H9 (cell line): ENCODE measurements around the gene CNOT11. TPM values are rescaled to one million over a fixed set of nuclear protein-coding genes. Genes with fewer than 3 reads are reported as not detected.
"Not testable (repeated sequence)": the region's sequence is repeated elsewhere in the genome, so short reads cannot be mapped to it uniquely, and the experiment has no call there.

Experiments
- DNase-seq: peaks from one replicate; pipeline ENCODE4 v3.0.0-alpha.2; 2017
- H2AFZ ChIP-seq: one replicate; pipeline ENCODE4 v1.6.1; 2013; ENCODE audit warnings: mild to moderate bottlenecking, low read length, control low read depth, moderate library complexity
- H2AK5ac ChIP-seq: 2 replicates; pipeline ENCODE4 v1.6.1; 2013; ENCODE audit warnings: low read length, control low read depth, mixed read lengths; ENCODE audit not compliant: insufficient read length
- H2BK120ac ChIP-seq: one replicate; pipeline ENCODE4 v1.6.1; 2013; ENCODE audit warnings: low read depth, mild to moderate bottlenecking, low read length, control low read depth, inconsistent platforms; ENCODE audit not compliant: poor library complexity, severe bottlenecking
- H2BK12ac ChIP-seq: 2 replicates; pipeline ENCODE4 v1.6.1; 2013; ENCODE audit warnings: low read length, control low read depth, mixed read lengths, low read depth; ENCODE audit not compliant: insufficient read length
- H2BK15ac ChIP-seq: 2 replicates; pipeline ENCODE4 v1.6.1; 2013; ENCODE audit warnings: low read depth, low read length, control low read depth
- H2BK20ac ChIP-seq: one replicate; pipeline ENCODE4 v1.6.1; 2013; ENCODE audit warnings: low read depth, mild to moderate bottlenecking, low read length, control low read depth, inconsistent platforms; ENCODE audit not compliant: poor library complexity, severe bottlenecking
- H2BK5ac ChIP-seq: 2 replicates; pipeline ENCODE4 v1.6.1; 2013; ENCODE audit warnings: low read length, control low read depth, mixed read lengths; ENCODE audit not compliant: insufficient read length
- H3K14ac ChIP-seq: 2 replicates; pipeline ENCODE4 v1.6.1; 2013; ENCODE audit warnings: low read length, control low read depth; ENCODE audit not compliant: insufficient read depth
- H3K18ac ChIP-seq: 2 replicates; pipeline ENCODE4 v1.6.1; 2013; ENCODE audit warnings: low read depth, mild to moderate bottlenecking, mixed read lengths, low read length, control low read depth; ENCODE audit not compliant: insufficient read length
- H3K23ac ChIP-seq: 2 replicates; pipeline ENCODE4 v1.6.1; 2013; ENCODE audit warnings: low read length, control low read depth, mixed read lengths, low read depth; ENCODE audit not compliant: insufficient read length
- H3K23me2 ChIP-seq: 2 replicates; pipeline ENCODE4 v1.6.1; 2013; ENCODE audit warnings: low read depth, mild to moderate bottlenecking, mixed read lengths, low read length, control low read depth; ENCODE audit not compliant: insufficient read length, poor library complexity, severe bottlenecking
- H3K27ac ChIP-seq: 2 replicates; pipeline ENCODE4 v1.5.1; 2013; ENCODE audit warnings: low read length, control low read depth, mixed read lengths, low read depth; ENCODE audit not compliant: insufficient read length
- H3K27me3 ChIP-seq: 2 replicates; pipeline ENCODE4 v1.6.1; 2013; ENCODE audit warnings: low read length, control low read depth, inconsistent platforms; ENCODE audit not compliant: insufficient read depth
- H3K4ac ChIP-seq: 2 replicates; pipeline ENCODE4 v1.6.1; 2013; ENCODE audit warnings: low read depth, mild to moderate bottlenecking, control low read depth, inconsistent platforms, low read length, moderate library complexity
- H3K4me1 ChIP-seq: 2 replicates; pipeline ENCODE4 v1.6.1; 2013; ENCODE audit warnings: low read length, control low read depth, inconsistent platforms; ENCODE audit not compliant: insufficient read depth
- H3K4me2 ChIP-seq: 2 replicates; pipeline ENCODE4 v1.6.1; 2013; ENCODE audit warnings: low read length, control low read depth, mixed read lengths; ENCODE audit not compliant: insufficient read length, insufficient read depth
- H3K56ac ChIP-seq: 2 replicates; pipeline ENCODE4 v1.6.1; 2013; ENCODE audit warnings: low read depth, mild to moderate bottlenecking, mixed read lengths, low read length, control low read depth; ENCODE audit not compliant: insufficient read length
- H3K79me1 ChIP-seq: 2 replicates; pipeline ENCODE4 v1.6.1; 2013; ENCODE audit warnings: low read depth, mild to moderate bottlenecking, moderate library complexity, low read length, control low read depth, inconsistent platforms; ENCODE audit not compliant: insufficient read depth, poor library complexity, severe bottlenecking
- H3K79me2 ChIP-seq: 2 replicates; pipeline ENCODE4 v1.6.1; 2013; ENCODE audit warnings: low read length, control low read depth, inconsistent platforms; ENCODE audit not compliant: insufficient read depth
- H3K9ac ChIP-seq: 2 replicates; pipeline ENCODE4 v1.6.1; 2013; ENCODE audit warnings: low read length, control low read depth, mixed read lengths; ENCODE audit not compliant: insufficient read length; ENCODE audit errors: extremely low read depth
- H3K9me3 ChIP-seq: one replicate; pipeline ENCODE4 v1.6.1; 2013; ENCODE audit warnings: low read depth, low read length, inconsistent platforms; ENCODE audit not compliant: control insufficient read depth
- H3T11ph ChIP-seq: one replicate; pipeline ENCODE4 v1.6.1; 2013; ENCODE audit warnings: mild to moderate bottlenecking, low read length, control low read depth, inconsistent platforms
- H4K20me1 ChIP-seq: one replicate; pipeline ENCODE4 v1.6.1; 2013; ENCODE audit not compliant: control insufficient read depth, insufficient read length, insufficient read depth
- H4K5ac ChIP-seq: 2 replicates; pipeline ENCODE4 v1.6.1; 2013; ENCODE audit warnings: low read depth, mild to moderate bottlenecking, mixed read lengths, low read length, control low read depth; ENCODE audit not compliant: insufficient read length
- H4K8ac ChIP-seq: replicated peaks from 2 replicates; pipeline ENCODE4 v1.6.1; 2013; ENCODE audit warnings: low read length, control low read depth, mixed read lengths, low read depth; ENCODE audit not compliant: insufficient read length
- H4K91ac ChIP-seq: 2 replicates; pipeline ENCODE4 v1.6.1; 2013; ENCODE audit warnings: low read depth, mild to moderate bottlenecking, moderate library complexity, mixed read lengths, low read length, control low read depth; ENCODE audit not compliant: insufficient read length
- H3K27ac Mint-ChIP-seq, 3 experiments: 2 replicates in 2 of 3; 3 replicates in 1 of 3; pipeline ENCODE4 v1.8.0; 2020 to 2021; ENCODE audit warnings: mixed read lengths in 3 of 3, mild to moderate bottlenecking in 1 of 3, moderate library complexity in 1 of 3
- H3K27me3 Mint-ChIP-seq: 2 replicates; pipeline ENCODE4 v1.8.0; 2021; ENCODE audit warnings: low read depth, mild to moderate bottlenecking, moderate library complexity, mixed read lengths
- H3K36me3 Mint-ChIP-seq, 3 experiments: 2 replicates in 2 of 3; 3 replicates in 1 of 3; pipeline ENCODE4 v1.8.0; 2020 to 2021; ENCODE audit warnings: low read depth in 3 of 3, mixed read lengths in 3 of 3; ENCODE audit not compliant: insufficient read depth in 1 of 3
- H3K4me1 Mint-ChIP-seq, 2 experiments: 2 replicates each; pipeline ENCODE4 v1.8.0; 2020; ENCODE audit warnings: mixed read lengths in 2 of 2
- H3K4me3 Mint-ChIP-seq, 2 experiments: 2 replicates in 1 of 2; 3 replicates in 1 of 2; pipeline ENCODE4 v1.8.0; 2020 to 2021; ENCODE audit warnings: mild to moderate bottlenecking in 2 of 2, mixed read lengths in 2 of 2, moderate library complexity in 1 of 2
- H3K9me3 Mint-ChIP-seq, 2 experiments: 2 replicates in 1 of 2; 3 replicates in 1 of 2; pipeline ENCODE4 v1.8.0; 2020; ENCODE audit warnings: mild to moderate bottlenecking in 2 of 2, mixed read lengths in 2 of 2, moderate library complexity in 1 of 2
- WGBS: extraction: QIAGEN DNeasy Blood & Tissue Kit; methylation state at CpG from one replicate; pipeline ENCODE4 v1.1.7; 2013; ENCODE audit warnings: missing lambda C conversion rate, low lambda C conversion rate, mixed read lengths; ENCODE audit not compliant: insufficient read length; ENCODE audit errors: extremely low coverage; 5-methylcytosine and 5-hydroxymethylcytosine counted together
- total RNA-seq: library from RNA; stranded (reverse); gene quantifications from 2 replicates; pipeline ENCODE4 v1.2.1, GENCODE V29; 2021
- TF ChIP-seq, protein P1 (sequence below): fragments of 200-600 bp; sonication (generic); conservative IDR thresholded peaks from 3 replicates; pipeline ENCODE4 v1.8.0; 2021; ENCODE audit warnings: antibody characterized with exemption, mild to moderate bottlenecking

Gene CNOT11
- total RNA-seq, 1 experiment from 2014 or later, result 46.8 TPM

DNA sequence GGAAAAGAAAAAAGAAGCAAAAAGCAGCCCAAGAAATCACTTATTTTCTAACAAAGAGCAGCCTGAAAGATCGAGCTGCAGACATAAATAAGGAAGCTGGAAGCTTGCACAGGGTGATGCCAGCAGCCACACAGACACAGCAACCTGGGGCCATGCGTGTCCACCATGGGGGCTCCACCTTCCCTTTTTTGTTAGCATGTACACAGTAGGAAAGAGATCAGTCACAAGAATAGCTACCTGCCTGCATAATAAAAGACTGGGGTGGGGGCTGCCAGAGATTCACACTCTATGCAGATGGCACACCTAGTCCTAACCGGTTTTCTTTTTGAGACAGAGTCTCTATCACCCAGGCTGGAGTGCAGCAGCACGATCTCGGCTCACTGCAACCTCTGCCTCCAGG, 2.9 kb upstream of the CNOT11 start:
- Histone ChIP-seq H4K20me1 (no peaks in the 10 kb centered on the region), H4K8ac (no peak overlapping the region), H4K5ac (no peak overlapping the region), H2BK15ac (no peak overlapping the region), H3K18ac (no peak overlapping the region), H2BK120ac (no peak overlapping the region), H2AK5ac (no peak overlapping the region), H2BK5ac (no peak overlapping the region), H3K56ac (no peak overlapping the region), H3K9ac (no peak overlapping the region), H2BK12ac (no peak overlapping the region), H3K4me2 (no peak overlapping the region), H3K79me2 (peaks cover 13% of the 10 kb centered on the region; the same call in 1 of the 2 replicates), H3K4ac (no peak overlapping the region), H3K79me1 (no peaks in the 10 kb centered on the region), H3K23me2 (peaks cover 11% of the 10 kb centered on the region), H3T11ph (no peak overlapping the region), H3K14ac (no peak overlapping the region), H4K91ac (no peak overlapping the region), H2BK20ac (no peak overlapping the region), H3K27ac (no peak overlapping the region), H2AFZ (no peak overlapping the region), H3K27me3 (no peaks in the 10 kb centered on the region), H3K23ac (no peak overlapping the region), H3K4me1 (peaks cover 5% of the 10 kb centered on the region), H3K9me3 (no peaks in the 10 kb centered on the region)
- TF ChIP-seq, protein P1, sequence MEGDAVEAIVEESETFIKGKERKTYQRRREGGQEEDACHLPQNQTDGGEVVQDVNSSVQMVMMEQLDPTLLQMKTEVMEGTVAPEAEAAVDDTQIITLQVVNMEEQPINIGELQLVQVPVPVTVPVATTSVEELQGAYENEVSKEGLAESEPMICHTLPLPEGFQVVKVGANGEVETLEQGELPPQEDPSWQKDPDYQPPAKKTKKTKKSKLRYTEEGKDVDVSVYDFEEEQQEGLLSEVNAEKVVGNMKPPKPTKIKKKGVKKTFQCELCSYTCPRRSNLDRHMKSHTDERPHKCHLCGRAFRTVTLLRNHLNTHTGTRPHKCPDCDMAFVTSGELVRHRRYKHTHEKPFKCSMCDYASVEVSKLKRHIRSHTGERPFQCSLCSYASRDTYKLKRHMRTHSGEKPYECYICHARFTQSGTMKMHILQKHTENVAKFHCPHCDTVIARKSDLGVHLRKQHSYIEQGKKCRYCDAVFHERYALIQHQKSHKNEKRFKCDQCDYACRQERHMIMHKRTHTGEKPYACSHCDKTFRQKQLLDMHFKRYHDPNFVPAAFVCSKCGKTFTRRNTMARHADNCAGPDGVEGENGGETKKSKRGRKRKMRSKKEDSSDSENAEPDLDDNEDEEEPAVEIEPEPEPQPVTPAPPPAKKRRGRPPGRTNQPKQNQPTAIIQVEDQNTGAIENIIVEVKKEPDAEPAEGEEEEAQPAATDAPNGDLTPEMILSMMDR, result no peak
- Mint-ChIP-seq H3K36me3 (peaks cover 5 to 10% (median 7%) of the 10 kb centered on the region in 3 experiments; a peak in 6 of 7 replicates), H3K9me3 (peaks cover 2% of the 10 kb centered on the region in 2 experiments; a peak in 3 of 5 replicates), H3K27me3 (no peaks in the 10 kb centered on the region), H3K27ac (peak overlapping the region in 2 of 3 experiments; percentile 79 to 91; a peak in 5 of 7 replicates), H3K4me3 (no peak overlapping the region), H3K4me1 (peaks cover 35 to 37% of the 10 kb centered on the region in 2 experiments)
- DNase-seq, result peak; percentile 51
- WGBS, result no CpG with 5 or more reads among the region's 5 CpGs

DNA sequence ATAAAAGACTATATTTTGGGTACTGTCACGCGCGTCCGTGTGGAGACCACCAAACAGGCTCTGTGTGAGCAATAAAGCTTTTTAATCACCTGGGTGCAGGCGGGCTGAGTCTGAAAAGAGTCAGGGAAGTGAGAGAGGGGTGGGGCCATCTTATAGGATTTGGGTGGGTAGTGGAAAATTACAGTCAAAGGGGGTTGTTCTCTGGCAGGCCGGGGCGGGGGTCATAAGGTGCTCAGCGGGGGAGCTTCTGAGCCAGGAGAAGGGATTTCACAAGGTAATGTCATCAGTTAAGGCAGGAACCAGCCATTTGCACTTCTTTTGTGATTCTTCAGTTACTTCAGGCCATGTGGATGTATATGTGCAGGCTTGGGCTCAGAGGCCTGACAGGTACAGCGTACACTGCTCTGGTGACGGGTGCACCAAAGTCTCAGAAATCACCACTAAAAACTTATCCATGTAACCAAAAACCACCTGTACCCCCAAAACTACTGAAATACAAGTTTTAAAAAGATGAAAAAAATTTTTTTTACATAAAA, 1.4 kb upstream of the CNOT11 start:
- H3K4me1 ChIP-seq, H2BK20ac ChIP-seq, H4K91ac ChIP-seq, H2BK5ac ChIP-seq, H3K23ac ChIP-seq, H3K9ac ChIP-seq, H2BK120ac ChIP-seq, H4K20me1 ChIP-seq, H4K8ac ChIP-seq, H3K14ac ChIP-seq, H3K18ac ChIP-seq, H3K27me3 Mint-ChIP-seq, H3K9me3 Mint-ChIP-seq, H3T11ph ChIP-seq, H2BK15ac ChIP-seq, H2AFZ ChIP-seq, H3K9me3 ChIP-seq, H3K79me1 ChIP-seq, H3K4ac ChIP-seq, H3K27me3 ChIP-seq, H3K56ac ChIP-seq, H2AK5ac ChIP-seq, H2BK12ac ChIP-seq, H4K5ac ChIP-seq: not testable (repeated sequence)
- peaks cover 14% of the 10 kb centered on the region; the same call in 1 of the 2 replicates for H3K79me2 ChIP-seq
- peaks cover 9 to 14% (median 11%) of the 10 kb centered on the region in 3 experiments for H3K36me3 Mint-ChIP-seq
- H3K27ac ChIP-seq, result peak overlapping the region; percentile 48
- WGBS, result no CpG with 5 or more reads among the region's 10 CpGs
- peak overlapping the region; percentile 81 to 90 for H3K4me3 Mint-ChIP-seq
- H3K23me2 ChIP-seq, result peaks cover 11% of the 10 kb centered on the region
- peak overlapping the region; percentile 84 for H3K4me2 ChIP-seq
- peaks cover 35 to 45% of the 10 kb centered on the region in 2 experiments for H3K4me1 Mint-ChIP-seq
- peak overlapping the region; percentile 58 to 98 (median 87) for H3K27ac Mint-ChIP-seq
- DNase-seq, result peak; percentile 90
